ENCODE measurements around the gene MRPS18B.

- no peak for TF ChIP-seq YY1 (IDR thresholded peaks at IDR 0.05; ENCODE audit: insufficient read depth, insufficient read length)
- no peak for TF ChIP-seq ZNF274 (IDR thresholded peaks at IDR 0.05; ENCODE audit: low read depth, low read length)
Observed at GRCh38 chr6:30664994-30665767, 47.5 kb downstream of the MRPS18B start.
